KMS-11 (cell line): ENCODE results near the gene PRDX3.

Experiments
- H2AFZ ChIP-seq: fragments of 200-600 bp; sonication (generic); 2 replicates; pipeline ENCODE4 v1.6.1; 2016; ENCODE audit warnings: antibody characterized with exemption, mixed run types, low read depth
- H3K27ac ChIP-seq: fragments of 200-600 bp; sonication (generic); 2 replicates; pipeline ENCODE4 v1.6.1; 2016; ENCODE audit warnings: mild to moderate bottlenecking, mixed run types
- H3K27me3 ChIP-seq: fragments of 200-600 bp; sonication (generic); 2 replicates; pipeline ENCODE4 v1.6.1; 2017; ENCODE audit warnings: mild to moderate bottlenecking, low read depth, mixed run types, moderate library complexity; ENCODE audit not compliant: insufficient read depth
- H3K36me3 ChIP-seq: fragments of 200-600 bp; sonication (generic); 2 replicates; pipeline ENCODE4 v1.6.1; 2017; ENCODE audit warnings: mild to moderate bottlenecking, mixed run types; ENCODE audit not compliant: insufficient read depth
- H3K4me1 ChIP-seq: fragments of 200-600 bp; sonication (generic); 2 replicates; pipeline ENCODE4 v1.6.1; 2016; ENCODE audit warnings: mild to moderate bottlenecking, low read depth, mixed run types; ENCODE audit not compliant: poor library complexity, severe bottlenecking
- H3K4me2 ChIP-seq: fragments of 200-600 bp; sonication (generic); 2 replicates; pipeline ENCODE4 v1.7.0; 2016; ENCODE audit warnings: mild to moderate bottlenecking, mixed run types
- H3K4me3 ChIP-seq: fragments of 200-600 bp; sonication (generic); IDR thresholded peaks from 2 replicates; pipeline ENCODE4 v1.6.1; 2017; ENCODE audit warnings: low read depth, low read length, mixed read lengths; ENCODE audit not compliant: insufficient read depth
- H3K79me2 ChIP-seq: fragments of 200-600 bp; sonication (generic); 2 replicates; pipeline ENCODE4 v1.6.1; 2016; ENCODE audit warnings: low read depth, mixed run types; ENCODE audit not compliant: insufficient read depth
- H3K9ac ChIP-seq: fragments of 200-600 bp; sonication (generic); 2 replicates; pipeline ENCODE4 v1.6.1; 2016; ENCODE audit warnings: mild to moderate bottlenecking, mixed run types
- H4K20me1 ChIP-seq: fragments of 200-600 bp; sonication (generic); 2 replicates; pipeline ENCODE4 v1.6.1; 2016; ENCODE audit warnings: mild to moderate bottlenecking, mixed run types; ENCODE audit not compliant: insufficient read depth
- TF ChIP-seq, protein P1 (sequence below): fragments of 200-600 bp; sonication (generic); conservative IDR thresholded peaks from 2 replicates; pipeline ENCODE4 v1.6.1; 2017; ENCODE audit warnings: low read depth, mild to moderate bottlenecking, antibody characterized with exemption, low read length, moderate library complexity, mixed read lengths

Gene PRDX3

DNA sequence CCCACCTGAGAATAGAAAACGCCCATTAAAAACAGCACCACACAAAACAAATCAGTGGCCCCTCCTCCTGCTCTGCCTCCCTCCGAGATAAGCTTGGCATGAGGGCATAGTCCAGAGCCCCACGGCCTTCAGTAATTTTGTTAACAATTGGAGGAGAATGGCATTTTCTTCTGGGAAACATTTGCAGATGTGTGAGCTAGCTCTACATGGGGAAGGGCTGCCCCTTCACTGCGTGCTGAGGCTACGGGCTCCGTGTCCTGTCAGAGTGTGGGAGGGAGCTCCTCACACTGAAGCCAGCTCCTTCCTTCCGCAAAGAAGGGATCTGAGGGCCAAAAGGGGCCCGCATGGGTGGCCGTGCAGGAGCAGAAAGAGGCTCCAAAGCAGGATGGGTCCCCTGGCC, 43.9 kb upstream of the PRDX3 start:
- Histone ChIP-seq H3K4me3 (no peak overlapping the region), H3K79me2 (no peaks in the 10 kb centered on the region), H3K36me3 (no peaks in the 10 kb centered on the region), H3K4me1 (no peaks in the 10 kb centered on the region), H3K9ac (no peak overlapping the region), H3K4me2 (no peak overlapping the region), H4K20me1 (no peaks in the 10 kb centered on the region), H3K27me3 (no peaks in the 10 kb centered on the region), H3K27ac (no peak overlapping the region), H2AFZ (no peak overlapping the region)
- TF ChIP-seq, protein P1, sequence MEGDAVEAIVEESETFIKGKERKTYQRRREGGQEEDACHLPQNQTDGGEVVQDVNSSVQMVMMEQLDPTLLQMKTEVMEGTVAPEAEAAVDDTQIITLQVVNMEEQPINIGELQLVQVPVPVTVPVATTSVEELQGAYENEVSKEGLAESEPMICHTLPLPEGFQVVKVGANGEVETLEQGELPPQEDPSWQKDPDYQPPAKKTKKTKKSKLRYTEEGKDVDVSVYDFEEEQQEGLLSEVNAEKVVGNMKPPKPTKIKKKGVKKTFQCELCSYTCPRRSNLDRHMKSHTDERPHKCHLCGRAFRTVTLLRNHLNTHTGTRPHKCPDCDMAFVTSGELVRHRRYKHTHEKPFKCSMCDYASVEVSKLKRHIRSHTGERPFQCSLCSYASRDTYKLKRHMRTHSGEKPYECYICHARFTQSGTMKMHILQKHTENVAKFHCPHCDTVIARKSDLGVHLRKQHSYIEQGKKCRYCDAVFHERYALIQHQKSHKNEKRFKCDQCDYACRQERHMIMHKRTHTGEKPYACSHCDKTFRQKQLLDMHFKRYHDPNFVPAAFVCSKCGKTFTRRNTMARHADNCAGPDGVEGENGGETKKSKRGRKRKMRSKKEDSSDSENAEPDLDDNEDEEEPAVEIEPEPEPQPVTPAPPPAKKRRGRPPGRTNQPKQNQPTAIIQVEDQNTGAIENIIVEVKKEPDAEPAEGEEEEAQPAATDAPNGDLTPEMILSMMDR = no peak

DNA sequence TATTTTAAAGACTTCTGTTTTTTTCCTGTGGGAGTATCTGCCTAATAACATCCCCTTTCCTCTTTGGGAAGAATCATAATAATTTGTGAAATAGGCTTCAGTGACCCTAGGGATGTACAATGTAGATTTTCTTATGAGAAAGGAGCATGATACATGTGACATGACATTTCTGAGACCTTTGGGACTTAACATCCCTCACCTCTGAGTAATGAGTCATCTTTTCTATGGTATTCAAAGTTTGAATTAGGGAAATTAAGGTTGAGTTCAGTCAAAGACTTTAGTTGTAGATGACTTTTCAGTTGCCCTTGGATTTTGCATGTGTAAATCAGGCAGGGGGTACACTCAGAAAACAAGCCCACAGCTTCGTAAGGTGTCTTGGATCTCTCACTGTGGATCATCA, 43.1 kb upstream of the PRDX3 start:
- Histone ChIP-seq H3K36me3 (no peaks in the 10 kb centered on the region), H3K4me2 (no peak overlapping the region), H3K4me1 (no peaks in the 10 kb centered on the region), H3K9ac (no peak overlapping the region), H3K27ac (no peak overlapping the region), H3K27me3 (no peaks in the 10 kb centered on the region), H3K79me2 (no peaks in the 10 kb centered on the region), H3K4me3 (no peak overlapping the region), H2AFZ (no peak overlapping the region), H4K20me1 (no peaks in the 10 kb centered on the region)
- TF ChIP-seq, protein P1 = no peak

DNA sequence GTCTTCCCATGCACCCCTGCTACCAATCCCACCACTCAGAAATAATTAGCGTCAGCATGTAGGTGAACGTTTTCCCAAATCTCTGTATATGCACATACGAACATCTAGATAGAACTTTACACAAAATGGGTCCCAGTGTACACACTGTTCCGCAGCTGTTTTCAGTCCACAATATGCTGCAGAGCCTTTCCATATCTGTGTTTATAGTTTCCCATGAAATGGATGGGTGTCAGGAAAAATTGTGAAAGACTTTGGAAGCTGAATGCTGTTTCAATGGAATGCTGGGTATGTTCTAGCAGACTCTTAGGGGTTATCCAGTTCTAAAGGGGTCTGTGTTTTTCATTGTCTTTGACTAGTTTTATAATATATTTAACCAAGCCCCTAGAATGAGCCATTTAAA, 42.6 kb upstream of the PRDX3 start:
- Histone ChIP-seq H3K4me3 (no peak overlapping the region), H3K4me2 (no peak overlapping the region), H2AFZ (no peak overlapping the region), H3K4me1 (no peaks in the 10 kb centered on the region), H3K36me3 (no peaks in the 10 kb centered on the region), H3K27ac (no peak overlapping the region), H3K27me3 (no peaks in the 10 kb centered on the region), H3K79me2 (no peaks in the 10 kb centered on the region), H3K9ac (no peak overlapping the region), H4K20me1 (no peaks in the 10 kb centered on the region)
- TF ChIP-seq, protein P1 = no peak

DNA sequence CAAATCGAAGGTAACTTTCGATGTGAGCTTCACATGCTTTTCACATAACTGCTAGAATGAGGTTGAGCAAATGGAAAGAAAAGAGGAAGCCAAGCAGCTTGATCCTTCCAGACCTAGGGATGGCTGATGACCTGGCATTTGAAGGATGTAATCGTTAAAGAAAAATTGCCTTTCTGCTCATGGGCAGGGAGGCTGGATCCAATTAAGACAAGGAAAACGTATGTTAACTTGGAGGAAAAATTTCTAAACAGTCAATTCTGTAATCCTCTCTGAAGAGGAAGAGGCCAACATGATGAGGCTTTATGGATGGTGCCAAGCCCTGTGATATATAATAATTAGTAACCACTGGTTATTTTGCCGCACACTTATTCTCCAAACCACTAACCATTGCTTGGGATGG, 41.3 kb upstream of the PRDX3 start:
- no peak overlapping the region for H3K9ac ChIP-seq
- H3K4me2 ChIP-seq = no peak overlapping the region
- H3K4me1 ChIP-seq = no peaks in the 10 kb centered on the region
- TF ChIP-seq, protein P1 = no peak
- H3K27me3 ChIP-seq = no peaks in the 10 kb centered on the region
- no peaks in the 10 kb centered on the region for H4K20me1 ChIP-seq
- no peaks in the 10 kb centered on the region for H3K79me2 ChIP-seq
- H2AFZ ChIP-seq = no peak overlapping the region
- no peak overlapping the region for H3K27ac ChIP-seq
- H3K36me3 ChIP-seq = no peaks in the 10 kb centered on the region
- H3K4me3 ChIP-seq = no peak overlapping the region
